ENCODE measurements around the gene NAP1L5.

DNA sequence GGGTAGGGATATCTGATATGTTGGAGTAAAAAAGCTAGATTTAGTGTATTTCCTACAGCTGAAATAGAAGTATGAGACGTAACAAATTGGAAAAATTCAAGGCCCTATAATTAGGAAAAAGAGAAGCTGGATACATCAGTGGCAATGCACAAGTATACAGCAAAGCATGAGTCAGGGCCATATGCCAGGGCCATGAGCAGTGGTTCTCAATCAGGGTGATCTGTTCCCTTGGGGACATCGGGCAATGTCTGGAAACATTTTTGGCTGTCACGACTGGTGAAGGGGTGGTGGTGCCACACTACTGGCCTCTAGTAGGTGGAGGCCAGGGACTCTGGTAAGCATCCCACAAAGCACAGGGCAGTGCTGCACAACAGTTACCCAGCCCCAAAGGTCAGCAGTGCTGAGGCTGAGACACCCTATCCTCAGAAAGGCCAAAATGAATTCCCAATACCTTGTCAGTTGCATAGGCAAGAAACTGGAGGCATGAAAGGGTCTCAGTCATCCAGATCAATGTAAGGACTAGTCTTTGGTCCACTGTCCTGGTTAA is 36.8 kb upstream of the NAP1L5 start:
- TF ChIP-seq, protein P1, sequence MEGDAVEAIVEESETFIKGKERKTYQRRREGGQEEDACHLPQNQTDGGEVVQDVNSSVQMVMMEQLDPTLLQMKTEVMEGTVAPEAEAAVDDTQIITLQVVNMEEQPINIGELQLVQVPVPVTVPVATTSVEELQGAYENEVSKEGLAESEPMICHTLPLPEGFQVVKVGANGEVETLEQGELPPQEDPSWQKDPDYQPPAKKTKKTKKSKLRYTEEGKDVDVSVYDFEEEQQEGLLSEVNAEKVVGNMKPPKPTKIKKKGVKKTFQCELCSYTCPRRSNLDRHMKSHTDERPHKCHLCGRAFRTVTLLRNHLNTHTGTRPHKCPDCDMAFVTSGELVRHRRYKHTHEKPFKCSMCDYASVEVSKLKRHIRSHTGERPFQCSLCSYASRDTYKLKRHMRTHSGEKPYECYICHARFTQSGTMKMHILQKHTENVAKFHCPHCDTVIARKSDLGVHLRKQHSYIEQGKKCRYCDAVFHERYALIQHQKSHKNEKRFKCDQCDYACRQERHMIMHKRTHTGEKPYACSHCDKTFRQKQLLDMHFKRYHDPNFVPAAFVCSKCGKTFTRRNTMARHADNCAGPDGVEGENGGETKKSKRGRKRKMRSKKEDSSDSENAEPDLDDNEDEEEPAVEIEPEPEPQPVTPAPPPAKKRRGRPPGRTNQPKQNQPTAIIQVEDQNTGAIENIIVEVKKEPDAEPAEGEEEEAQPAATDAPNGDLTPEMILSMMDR (conservative IDR thresholded peaks at IDR 0.05 in 1 of 2, IDR thresholded peaks at IDR 0.05 in 1 of 2; ENCODE audit: extremely low read depth in 1 of 2, insufficient read depth in 1 of 2, low read depth in 1 of 2, low read length in 2 of 2) = no peak
- TF ChIP-seq EZH2 (IDR thresholded peaks at IDR 0.05; ENCODE audit: borderline replicate concordance, low read length) = no peak
